ENCODE measurements around the gene VIPR2.

VIPR2 gene

GRCh38 chr7:159122276-159122675 lies 22.4 kb downstream of the VIPR2 start:
- Histone ChIP-seq H3K27me3 (replicated peaks; ENCODE audit: insufficient read depth, low read length) (no peaks in the 10 kb centered on the region), H3K9ac (ENCODE audit: low read length) (no peak overlapping the region), H2AFZ (ENCODE audit: low read length) (no peak overlapping the region), H3K4me3 (ENCODE audit: low read length) (no peak overlapping the region), H3K79me2 (ENCODE audit: low read length) (no peaks in the 10 kb centered on the region), H3K9me3 (replicated peaks; ENCODE audit: insufficient read depth, low read length) (no peaks in the 10 kb centered on the region), H3K4me1 (ENCODE audit: low read length) (no peaks in the 10 kb centered on the region), H3F3A (ENCODE audit: insufficient read depth, low read length) (no peaks in the 10 kb centered on the region), H4K20me1 (ENCODE audit: insufficient read depth, low read length) (no peaks in the 10 kb centered on the region), H3K4me2 (ENCODE audit: low read depth, low read length) (no peak overlapping the region), H3K27ac (ENCODE audit: low read length) (no peak overlapping the region), H3K9me2 (replicated peaks; ENCODE audit: insufficient read depth, low read length) (no peaks in the 10 kb centered on the region), H3K36me3 (replicated peaks; ENCODE audit: insufficient read depth, low read length) (no peaks in the 10 kb centered on the region)
- DNase-seq: peak; percentile 28
- TF ChIP-seq EZH2phosphoT487 (IDR thresholded peaks at IDR 0.05; ENCODE audit: low read length): no peak
- TF ChIP-seq CTCF (IDR thresholded peaks at IDR 0.05; ENCODE audit: low read length): no peak
- no peak for TF ChIP-seq EZH2 (optimal IDR thresholded peaks at IDR 0.05; ENCODE audit: low read depth, low read length)

- H3K27ac ChIP-seq (ENCODE audit: low read length): no peak overlapping the region
- TF ChIP-seq EZH2phosphoT487 (IDR thresholded peaks at IDR 0.05; ENCODE audit: low read length): no peak
- H3F3A ChIP-seq (ENCODE audit: insufficient read depth, low read length): no peaks in the 10 kb centered on the region
- H3K79me2 ChIP-seq (ENCODE audit: low read length): no peaks in the 10 kb centered on the region
- no peaks in the 10 kb centered on the region for H3K27me3 ChIP-seq (replicated peaks; ENCODE audit: insufficient read depth, low read length)
- H3K4me3 ChIP-seq (ENCODE audit: low read length): no peak overlapping the region
- H3K4me2 ChIP-seq (ENCODE audit: low read depth, low read length): no peak overlapping the region
- H4K20me1 ChIP-seq (ENCODE audit: insufficient read depth, low read length): no peaks in the 10 kb centered on the region
- no peak overlapping the region for H2AFZ ChIP-seq (ENCODE audit: low read length)
- H3K36me3 ChIP-seq (replicated peaks; ENCODE audit: insufficient read depth, low read length): no peaks in the 10 kb centered on the region
- H3K9me2 ChIP-seq (replicated peaks; ENCODE audit: insufficient read depth, low read length): no peaks in the 10 kb centered on the region
- DNase-seq: no peak
- no peak overlapping the region for H3K9ac ChIP-seq (ENCODE audit: low read length)
- no peaks in the 10 kb centered on the region for H3K9me3 ChIP-seq (replicated peaks; ENCODE audit: insufficient read depth, low read length)
- no peaks in the 10 kb centered on the region for H3K4me1 ChIP-seq (ENCODE audit: low read length)
Observed at GRCh38 chr7:159121476-159121875, 23.2 kb downstream of the VIPR2 start.

- Histone ChIP-seq H2AFZ (ENCODE audit: low read length) (no peak overlapping the region), H3K27ac (ENCODE audit: low read length) (no peak overlapping the region), H3F3A (ENCODE audit: insufficient read depth, low read length) (no peaks in the 10 kb centered on the region), H3K36me3 (replicated peaks; ENCODE audit: insufficient read depth, low read length) (no peaks in the 10 kb centered on the region), H3K4me1 (ENCODE audit: low read length) (no peaks in the 10 kb centered on the region), H4K20me1 (ENCODE audit: insufficient read depth, low read length) (no peaks in the 10 kb centered on the region), H3K9ac (ENCODE audit: low read length) (no peak overlapping the region), H3K4me3 (ENCODE audit: low read length) (no peak overlapping the region), H3K9me2 (replicated peaks; ENCODE audit: insufficient read depth, low read length) (no peaks in the 10 kb centered on the region), H3K9me3 (replicated peaks; ENCODE audit: insufficient read depth, low read length) (no peaks in the 10 kb centered on the region), H3K27me3 (replicated peaks; ENCODE audit: insufficient read depth, low read length) (no peaks in the 10 kb centered on the region; the same call in 1 of the 2 replicates), H3K4me2 (ENCODE audit: low read depth, low read length) (no peak overlapping the region), H3K79me2 (ENCODE audit: low read length) (no peaks in the 10 kb centered on the region)
- no peak for DNase-seq
- TF ChIP-seq CTCF (IDR thresholded peaks at IDR 0.05; ENCODE audit: low read length) (no peak), EZH2phosphoT487 (IDR thresholded peaks at IDR 0.05; ENCODE audit: low read length) (no peak), EZH2 (optimal IDR thresholded peaks at IDR 0.05; ENCODE audit: low read depth, low read length) (no peak)
Observed at GRCh38 chr7:159121068-159121467, 23.6 kb downstream of the VIPR2 start.

- Histone ChIP-seq H2AFZ (ENCODE audit: low read length) (no peak overlapping the region), H3K4me2 (ENCODE audit: low read depth, low read length) (no peak overlapping the region), H3K27ac (ENCODE audit: low read length) (no peak overlapping the region), H3K9ac (ENCODE audit: low read length) (no peak overlapping the region), H3K27me3 (replicated peaks; ENCODE audit: insufficient read depth, low read length) (no peaks in the 10 kb centered on the region; the same call in 1 of the 2 replicates), H3K9me3 (replicated peaks; ENCODE audit: insufficient read depth, low read length) (no peaks in the 10 kb centered on the region), H4K20me1 (ENCODE audit: insufficient read depth, low read length) (no peaks in the 10 kb centered on the region), H3K79me2 (ENCODE audit: low read length) (no peaks in the 10 kb centered on the region), H3F3A (ENCODE audit: insufficient read depth, low read length) (no peaks in the 10 kb centered on the region), H3K9me2 (replicated peaks; ENCODE audit: insufficient read depth, low read length) (no peaks in the 10 kb centered on the region), H3K4me1 (ENCODE audit: low read length) (no peaks in the 10 kb centered on the region), H3K4me3 (ENCODE audit: low read length) (no peak overlapping the region), H3K36me3 (replicated peaks; ENCODE audit: insufficient read depth, low read length) (no peaks in the 10 kb centered on the region)
- TF ChIP-seq EZH2 (optimal IDR thresholded peaks at IDR 0.05; ENCODE audit: low read depth, low read length): no peak
- TF ChIP-seq EZH2phosphoT487 (IDR thresholded peaks at IDR 0.05; ENCODE audit: low read length): no peak
- no peak for TF ChIP-seq CTCF (IDR thresholded peaks at IDR 0.05; ENCODE audit: low read length)
- no peak for DNase-seq
Observed at GRCh38 chr7:159120540-159120919, 24.1 kb downstream of the VIPR2 start.

Data from MM.1S (cell line).